ENCODE measurements around the gene EP400.

The EP400 gene

GRCh38 chr12:132000286-132000872, 50.6 kb downstream of the EP400 start:
- Mint-ChIP-seq H3K27me3 (no peaks in the 10 kb centered on the region), H3K27ac (no peak overlapping the region), H3K4me1 (no peaks in the 10 kb centered on the region), H3K4me3 (no peak overlapping the region), H3K9me3 (no peaks in the 10 kb centered on the region), H3K36me3 (peaks cover 35% of the 10 kb centered on the region)
- ATAC-seq, result no peak

DNA sequence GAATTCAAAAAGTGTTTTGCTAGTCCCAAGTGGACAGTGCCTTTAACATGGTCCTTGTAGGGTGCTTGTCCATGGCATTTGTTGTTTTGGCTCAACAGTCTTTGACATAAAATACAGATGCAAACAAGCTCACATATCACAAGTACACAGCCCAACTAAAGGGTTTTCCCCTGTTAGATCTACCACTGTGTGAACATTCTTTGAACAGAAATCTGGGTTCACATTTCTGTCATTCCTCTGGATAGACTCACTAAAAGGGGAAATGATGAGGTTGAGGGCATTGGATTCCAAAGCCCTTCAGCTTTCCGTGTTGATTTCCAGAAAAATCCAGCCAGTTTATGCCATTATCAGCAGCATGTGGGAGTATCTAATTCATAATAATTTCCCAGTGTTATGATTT, 54.1 kb downstream of the EP400 start:
- H3K27me3 Mint-ChIP-seq, result no peaks in the 10 kb centered on the region
- H3K27ac Mint-ChIP-seq, result no peak overlapping the region
- ATAC-seq, result no peak
- H3K9me3 Mint-ChIP-seq, result no peaks in the 10 kb centered on the region
- H3K4me3 Mint-ChIP-seq, result no peak overlapping the region
- H3K4me1 Mint-ChIP-seq, result peaks cover 4% of the 10 kb centered on the region
- peaks cover 48% of the 10 kb centered on the region for H3K36me3 Mint-ChIP-seq

DNA sequence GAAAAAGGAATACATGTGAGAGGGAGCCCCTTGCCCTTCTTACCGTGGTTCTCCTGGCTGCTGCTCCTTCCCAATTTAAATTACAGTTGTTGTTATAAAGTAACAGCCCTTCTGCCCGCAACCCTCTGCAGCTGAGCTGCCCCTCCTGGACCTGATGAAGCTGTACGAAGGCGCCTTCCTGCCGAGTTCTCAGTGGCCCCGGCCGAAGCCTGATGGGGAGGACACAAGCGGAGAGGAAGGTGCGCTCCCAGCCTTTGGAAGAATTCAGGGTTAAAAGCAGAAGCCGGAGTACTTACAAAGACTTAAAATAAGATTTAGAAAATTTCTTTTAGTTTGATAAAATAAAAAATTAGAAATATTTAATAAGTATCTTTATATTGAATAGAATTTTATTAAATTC, 55.2 kb downstream of the EP400 start:
- H3K27me3 Mint-ChIP-seq, result no peaks in the 10 kb centered on the region
- no peaks in the 10 kb centered on the region for H3K9me3 Mint-ChIP-seq
- H3K4me3 Mint-ChIP-seq, result no peak overlapping the region
- peaks cover 4% of the 10 kb centered on the region for H3K4me1 Mint-ChIP-seq
- peaks cover 48% of the 10 kb centered on the region for H3K36me3 Mint-ChIP-seq
- H3K27ac Mint-ChIP-seq, result no peak overlapping the region
- ATAC-seq, result no peak

DNA sequence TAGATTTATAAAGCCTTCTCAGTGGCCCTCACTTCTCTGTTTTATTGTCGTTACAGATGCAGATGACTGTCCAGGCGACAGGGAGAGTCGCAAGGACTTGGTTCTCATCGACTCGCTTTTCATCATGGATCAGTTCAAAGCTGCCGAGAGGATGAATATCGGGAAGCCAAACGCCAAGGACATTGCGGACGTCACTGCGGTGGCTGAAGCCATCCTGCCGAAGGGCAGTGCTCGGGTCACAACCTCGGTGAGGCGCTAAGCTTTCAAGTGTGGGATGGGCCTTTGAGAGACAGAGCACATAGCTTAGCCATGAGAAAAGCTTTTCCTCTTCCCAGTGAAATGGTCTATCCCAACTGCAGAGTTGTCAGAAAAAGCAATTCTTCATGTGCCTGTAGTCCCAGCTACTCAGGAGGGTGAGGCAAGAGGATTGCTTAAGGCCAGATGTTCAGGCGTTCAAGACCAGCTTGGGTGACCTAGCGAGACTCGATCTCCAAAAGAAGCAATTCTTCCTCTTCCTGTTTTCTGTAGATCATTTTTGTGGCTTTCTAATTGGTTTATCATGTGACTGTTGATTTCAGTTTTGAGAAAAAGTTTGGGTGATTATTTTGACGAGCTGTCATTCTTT, 56.4 kb downstream of the EP400 start:
- Mint-ChIP-seq H3K9me3 (no peaks in the 10 kb centered on the region), H3K27me3 (no peaks in the 10 kb centered on the region), H3K4me1 (peaks cover 4% of the 10 kb centered on the region), H3K36me3 (peaks cover 39% of the 10 kb centered on the region), H3K4me3 (no peak overlapping the region), H3K27ac (no peak overlapping the region)
- ATAC-seq, result no peak

- Mint-ChIP-seq H3K9me3 (no peaks in the 10 kb centered on the region), H3K4me1 (peaks cover 4% of the 10 kb centered on the region), H3K27me3 (no peaks in the 10 kb centered on the region), H3K4me3 (no peak overlapping the region), H3K27ac (peak overlapping the region; percentile 13), H3K36me3 (peaks cover 36% of the 10 kb centered on the region)
- ATAC-seq, result no peak
Measured at GRCh38 chr12:132007041-132007440, 57.3 kb downstream of the EP400 start.

- no peaks in the 10 kb centered on the region for H3K27me3 Mint-ChIP-seq
- no peaks in the 10 kb centered on the region for H3K9me3 Mint-ChIP-seq
- H3K36me3 Mint-ChIP-seq, result peaks cover 52% of the 10 kb centered on the region
- peaks cover 4% of the 10 kb centered on the region for H3K4me1 Mint-ChIP-seq
- H3K4me3 Mint-ChIP-seq, result no peak overlapping the region
- no peak overlapping the region for H3K27ac Mint-ChIP-seq
- ATAC-seq, result no peak
Measured at GRCh38 chr12:132009336-132009859, 59.7 kb downstream of the EP400 start.

DNA sequence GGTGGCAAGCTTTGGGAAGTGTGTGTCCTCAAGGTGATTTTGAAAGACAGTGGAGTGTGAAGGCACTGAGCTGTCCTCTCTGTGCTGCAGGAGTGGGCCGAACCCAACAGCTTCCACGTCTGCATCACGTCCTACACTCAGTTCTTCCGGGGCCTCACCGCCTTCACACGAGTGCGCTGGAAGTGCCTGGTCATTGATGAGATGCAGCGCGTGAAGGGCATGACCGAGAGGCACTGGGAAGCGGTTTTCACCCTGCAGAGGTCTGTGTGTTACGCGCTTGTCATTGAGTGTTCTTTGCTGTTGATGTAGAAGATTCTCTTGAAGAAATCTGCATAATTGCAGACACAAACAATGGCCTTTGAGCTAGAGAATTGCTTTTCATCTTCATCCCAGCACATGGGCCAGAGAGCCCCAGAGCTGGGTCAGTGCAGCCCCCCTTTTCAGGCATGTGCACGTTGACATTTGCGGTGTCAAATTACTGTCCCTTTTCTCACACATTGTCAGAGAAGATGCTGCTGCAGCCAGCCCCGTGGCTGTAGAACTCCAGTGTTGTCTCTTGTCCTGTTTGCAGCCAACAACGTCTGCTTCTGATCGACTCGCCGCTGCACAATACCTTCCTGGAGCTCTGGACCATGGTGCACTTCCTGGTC, 63.3 kb downstream of the EP400 start:
- Mint-ChIP-seq H3K27ac (no peak overlapping the region), H3K4me3 (no peak overlapping the region), H3K4me1 (no peaks in the 10 kb centered on the region), H3K36me3 (peaks cover 69% of the 10 kb centered on the region), H3K27me3 (no peaks in the 10 kb centered on the region), H3K9me3 (no peaks in the 10 kb centered on the region)
- ATAC-seq, result no peak

GRCh38 chr12:132014092-132014914, 64.6 kb downstream of the EP400 start:
- no peak overlapping the region for H3K4me3 Mint-ChIP-seq
- no peak for ATAC-seq

GRCh38 chr12:132014915-132015280, 65.2 kb downstream of the EP400 start:
- peaks cover 72% of the 10 kb centered on the region for H3K36me3 Mint-ChIP-seq

More at GRCh38 chr12:132014092-132014914, 64.6 kb downstream of the EP400 start:
- peaks cover 68% of the 10 kb centered on the region for H3K36me3 Mint-ChIP-seq
- no peaks in the 10 kb centered on the region for H3K9me3 Mint-ChIP-seq
- no peaks in the 10 kb centered on the region for H3K27me3 Mint-ChIP-seq
- no peak overlapping the region for H3K27ac Mint-ChIP-seq
- no peaks in the 10 kb centered on the region for H3K4me1 Mint-ChIP-seq

DNA sequence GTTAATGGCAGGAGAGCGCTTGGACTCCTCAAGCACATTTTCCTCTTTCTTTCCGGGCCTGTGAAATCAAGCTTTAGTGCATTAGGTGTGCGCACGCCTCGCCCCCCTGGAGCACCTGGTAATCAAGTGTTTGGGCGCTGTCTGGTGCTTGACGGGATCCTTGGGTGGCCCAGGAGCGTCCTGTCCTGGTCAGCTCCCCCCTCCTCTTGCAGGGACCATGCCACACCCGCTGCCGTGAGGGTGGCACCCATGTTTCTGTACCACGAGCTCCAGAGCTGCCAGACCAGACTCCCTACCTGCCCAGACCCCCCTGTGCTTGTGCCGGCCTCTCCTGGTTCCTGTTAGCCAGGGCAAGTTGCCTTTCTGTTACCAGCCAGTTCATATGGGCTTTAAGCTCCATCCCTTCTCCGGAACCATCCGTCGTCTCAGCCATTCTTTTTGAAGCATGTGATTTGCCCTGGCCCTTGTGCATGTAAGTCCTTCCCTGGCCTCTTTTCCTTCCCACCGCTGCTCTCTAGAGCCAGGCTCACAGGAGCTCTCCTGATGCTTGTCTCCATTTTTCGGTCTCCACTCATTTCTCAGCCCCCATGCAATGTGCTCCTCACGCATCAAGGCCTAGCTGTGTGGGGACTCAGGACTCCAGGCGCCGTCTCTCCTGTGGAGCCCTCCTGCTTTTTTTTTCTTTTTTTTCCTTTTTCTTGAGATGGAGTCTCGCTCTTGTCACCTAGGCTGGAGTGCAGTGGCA, 66.1 kb downstream of the EP400 start:
- Mint-ChIP-seq H3K4me1 (no peaks in the 10 kb centered on the region), H3K4me3 (no peak overlapping the region), H3K36me3 (peaks cover 80% of the 10 kb centered on the region), H3K9me3 (no peaks in the 10 kb centered on the region), H3K27ac (no peak overlapping the region), H3K27me3 (no peaks in the 10 kb centered on the region)
- no peak for ATAC-seq

More at GRCh38 chr12:132014915-132015280, 65.2 kb downstream of the EP400 start:
- Mint-ChIP-seq H3K4me3 (no peak overlapping the region), H3K27me3 (no peaks in the 10 kb centered on the region), H3K4me1 (no peaks in the 10 kb centered on the region), H3K27ac (no peak overlapping the region), H3K9me3 (no peaks in the 10 kb centered on the region)
- ATAC-seq, result no peak

GRCh38 chr12:132018193-132018916, 68.6 kb downstream of the EP400 start:
- Mint-ChIP-seq H3K27ac (no peak overlapping the region), H3K4me3 (no peak overlapping the region), H3K36me3 (peaks cover 81% of the 10 kb centered on the region), H3K4me1 (no peaks in the 10 kb centered on the region), H3K27me3 (no peaks in the 10 kb centered on the region), H3K9me3 (no peaks in the 10 kb centered on the region)
- ATAC-seq, result no peak

GRCh38 chr12:132019891-132020290, 70.1 kb downstream of the EP400 start:
- Mint-ChIP-seq H3K27ac (no peak overlapping the region), H3K27me3 (no peaks in the 10 kb centered on the region), H3K4me3 (no peak overlapping the region), H3K9me3 (no peaks in the 10 kb centered on the region), H3K36me3 (peaks cover 78% of the 10 kb centered on the region), H3K4me1 (no peaks in the 10 kb centered on the region)
- no peak for ATAC-seq

- Mint-ChIP-seq H3K36me3 (peaks cover 78% of the 10 kb centered on the region), H3K9me3 (no peaks in the 10 kb centered on the region), H3K4me1 (no peaks in the 10 kb centered on the region), H3K27me3 (no peaks in the 10 kb centered on the region), H3K4me3 (no peak overlapping the region), H3K27ac (no peak overlapping the region)
- ATAC-seq, result no peak
Measured at GRCh38 chr12:132020292-132020691, 70.5 kb downstream of the EP400 start.
